Thymus (tissue), 2 donors: Measurements from ENCODE around the gene SPG7. TPM values are rescaled to one million over a fixed set of nuclear protein-coding genes. Genes with fewer than 3 reads are reported as not detected.

ENCODE experiments used
- polyA plus RNA-seq: library from polyadenylated mRNA; stranded (reverse); fragments of 200-250 nt; gene quantifications from one replicate; pipeline ENCODE4 v1.2.3, GENCODE V29; 2013
- total RNA-seq: library from RNA; stranded (reverse); fragments of 120-200 nt; gene quantifications from one replicate; pipeline ENCODE4 v1.2.4, GENCODE V29; 2013
- donor health status: healthy.

Gene SPG7
- total and polyA plus RNA-seq, 2 donors, result 51.9 to 164 TPM

Other genes starting within 250 kb of the SPG7 start
- 24.8 TPM for gene ANKRD11, start 17.8 kb upstream of the SPG7 start, total RNA-seq
- 79.5 TPM for gene ANKRD11, start 17.8 kb upstream of the SPG7 start, polyA plus RNA-seq
- gene RPL13, start 52.3 kb downstream of the SPG7 start, total RNA-seq, result 4,686 TPM
- 5,597 TPM for gene RPL13, start 52.3 kb downstream of the SPG7 start, polyA plus RNA-seq
- 12.8 TPM for gene CPNE7, start 67.4 kb downstream of the SPG7 start, total RNA-seq
- 9.6 TPM for gene CPNE7, start 67.4 kb downstream of the SPG7 start, polyA plus RNA-seq
- 1.7 TPM for gene DPEP1, start 105.2 kb downstream of the SPG7 start, total RNA-seq
- 2.9 TPM for gene DPEP1, start 105.2 kb downstream of the SPG7 start, polyA plus RNA-seq
- gene CHMP1A, start 149.3 kb downstream of the SPG7 start, total RNA-seq, result 40.8 TPM
- gene CHMP1A, start 149.3 kb downstream of the SPG7 start, polyA plus RNA-seq, result 70.8 TPM
- gene SPATA33, start 149.4 kb downstream of the SPG7 start, total RNA-seq, result 4.7 TPM
- 8.1 TPM for gene SPATA33, start 149.4 kb downstream of the SPG7 start, polyA plus RNA-seq
- gene CDK10, start 178.3 kb downstream of the SPG7 start, total RNA-seq, result 38.3 TPM
- gene CDK10, start 178.3 kb downstream of the SPG7 start, polyA plus RNA-seq, result 124 TPM
- 6.8 TPM for gene SPATA2L, start 193.3 kb downstream of the SPG7 start, total RNA-seq
- 9.1 TPM for gene SPATA2L, start 193.3 kb downstream of the SPG7 start, polyA plus RNA-seq
- gene VPS9D1, start 212.5 kb downstream of the SPG7 start, total RNA-seq, result 2.1 TPM
- gene VPS9D1, start 212.5 kb downstream of the SPG7 start, polyA plus RNA-seq, result 25.1 TPM
- 35.6 TPM for gene ZNF276, start 213.1 kb downstream of the SPG7 start, total RNA-seq
- 55.0 TPM for gene ZNF276, start 213.1 kb downstream of the SPG7 start, polyA plus RNA-seq